HG03442 (cell line): ENCODE results near the gene GLE1.

Experiments
- ATAC-seq: cut with Tn5 transposase; IDR thresholded peaks from one replicate; pipeline ENCODE4 v1.9.1; 2021; ENCODE audit warnings: mild to moderate bottlenecking, moderate library complexity; ENCODE audit not compliant: unreplicated experiment

The GLE1 gene

DNA sequence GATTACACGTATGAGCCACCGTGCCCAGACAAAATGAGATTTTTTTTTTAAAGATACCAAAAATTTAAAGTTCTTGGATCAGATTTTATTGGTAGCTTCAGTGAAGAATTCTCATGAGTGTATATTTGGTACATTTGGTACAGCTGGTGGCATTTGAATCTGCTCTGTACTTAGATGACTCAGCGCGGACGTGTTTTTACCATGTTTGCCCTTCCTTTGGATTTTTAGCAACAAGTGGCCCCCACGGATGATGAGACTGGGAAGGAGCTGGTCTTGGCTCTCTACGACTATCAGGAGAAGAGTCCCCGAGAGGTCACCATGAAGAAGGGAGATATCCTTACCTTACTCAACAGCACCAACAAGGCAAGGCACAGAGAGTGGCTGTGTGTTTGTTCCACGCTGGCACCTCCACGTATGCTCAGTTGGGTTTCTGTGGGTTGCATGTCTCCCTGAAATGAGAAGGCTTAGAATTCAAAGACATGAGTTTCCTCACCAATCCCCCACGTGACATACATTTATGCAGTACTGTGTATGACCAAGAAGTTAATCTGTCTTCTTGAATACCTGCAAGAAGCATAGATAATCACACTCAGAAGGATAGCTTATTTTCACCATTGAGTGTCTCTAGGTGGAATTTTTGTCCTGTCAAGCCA lies 84.2 kb downstream of the GLE1 start:
- ATAC-seq = no peak
